DOHH2 (cell line): ENCODE results near the gene CTRB2.
"Not testable (repeated sequence)": the region's sequence is repeated elsewhere in the genome, so short reads cannot be mapped to it uniquely, and the experiment has no call there.

ENCODE experiments used
- H3F3A ChIP-seq: fragments of 200-600 bp; sonication (generic), shearing (Covaris generic); 2 replicates; pipeline ENCODE4 v1.6.0; 2016; ENCODE audit warnings: antibody characterized with exemption, mild to moderate bottlenecking; ENCODE audit not compliant: control insufficient read depth, insufficient read depth
- H3K27ac ChIP-seq: fragments of 200-600 bp; sonication (generic); 2 replicates; pipeline ENCODE4 v1.5.1; 2014; ENCODE audit warnings: low read depth, mild to moderate bottlenecking, low read length, moderate library complexity
- H3K27me3 ChIP-seq: fragments of 200-600 bp; sonication (generic); 2 replicates; pipeline ENCODE4 v1.6.1; 2014; ENCODE audit warnings: mild to moderate bottlenecking, low read length, mixed read lengths; ENCODE audit not compliant: control insufficient read depth
- H3K36me3 ChIP-seq: fragments of 200-600 bp; sonication (generic); 2 replicates; pipeline ENCODE4 v1.6.1; 2014; ENCODE audit warnings: mild to moderate bottlenecking, low read length, moderate library complexity, mixed read lengths; ENCODE audit not compliant: control insufficient read depth
- H3K4me1 ChIP-seq: fragments of 200-600 bp; sonication (generic); 2 replicates; pipeline ENCODE4 v1.6.1; 2014; ENCODE audit warnings: mild to moderate bottlenecking, low read length, mixed read lengths; ENCODE audit not compliant: control insufficient read depth
- H3K4me2 ChIP-seq: fragments of 200-600 bp; sonication (generic); 2 replicates; pipeline ENCODE4 v1.6.0; 2014; ENCODE audit warnings: mild to moderate bottlenecking, low read length, moderate library complexity
- H3K4me3 ChIP-seq: fragments of 200-600 bp; sonication (generic); 2 replicates; pipeline ENCODE4 v1.5.1; 2014; ENCODE audit warnings: mild to moderate bottlenecking, low read length, mixed read lengths
- H3K79me2 ChIP-seq: fragments of 200-600 bp; sonication (generic); 2 replicates; pipeline ENCODE4 v1.6.1; 2014; ENCODE audit warnings: mild to moderate bottlenecking, low read length, mixed read lengths; ENCODE audit not compliant: control insufficient read depth
- H3K9me2 ChIP-seq: fragments of 200-600 bp; sonication (generic); replicated peaks from 2 replicates; pipeline ENCODE4 v1.6.1; 2014; ENCODE audit warnings: mild to moderate bottlenecking, low read length, mixed read lengths; ENCODE audit not compliant: control insufficient read depth
- H3K9me3 ChIP-seq: fragments of 200-600 bp; sonication (generic); 2 replicates; pipeline ENCODE4 v1.6.1; 2014; ENCODE audit warnings: antibody characterized with exemption, low read length, mixed read lengths; ENCODE audit not compliant: control insufficient read depth, insufficient read depth
- H4K20me1 ChIP-seq: fragments of 200-600 bp; sonication (generic); 2 replicates; pipeline ENCODE4 v1.6.0; 2014; ENCODE audit warnings: low read depth, mild to moderate bottlenecking, antibody characterized with exemption, low read length, moderate library complexity; ENCODE audit not compliant: control insufficient read depth, insufficient read depth
- EZH2phosphoT487 ChIP-seq: fragments of 200-600 bp; sonication (generic); IDR thresholded peaks from 2 replicates; pipeline ENCODE4 v1.6.1; 2017; ENCODE audit warnings: borderline replicate concordance, mild to moderate bottlenecking, antibody characterized with exemption, low read length, moderate library complexity, mixed read lengths
- TF ChIP-seq, protein P1 (sequence below): fragments of 200-600 bp; sonication (generic); IDR thresholded peaks from one replicate; pipeline ENCODE4 v1.5.1; 2014; ENCODE audit warnings: antibody characterized with exemption, mild to moderate bottlenecking, low read depth, low read length; ENCODE audit not compliant: poor library complexity, severe bottlenecking

CTRB2 gene

DNA sequence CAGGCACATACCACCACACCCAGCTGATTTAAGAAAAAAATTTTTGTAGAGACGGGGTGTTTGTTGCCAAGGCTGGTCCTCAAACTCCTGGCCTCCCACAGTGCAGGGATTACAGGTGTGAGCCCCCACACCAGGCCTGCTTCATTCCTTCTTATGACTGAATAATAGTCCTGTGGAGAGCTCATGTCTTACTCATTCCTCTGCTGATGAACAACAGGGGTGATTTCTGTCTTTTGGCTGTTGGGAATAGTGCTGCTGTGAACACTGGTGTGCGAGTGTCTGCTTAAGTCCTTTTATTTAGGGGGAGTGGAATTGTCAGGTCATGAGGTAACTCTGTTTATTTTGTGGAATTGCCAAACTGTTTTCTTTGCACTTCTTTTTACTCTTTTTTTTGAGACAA lies 9.2 kb upstream of the CTRB2 start:
- Histone ChIP-seq H3F3A (no peaks in the 10 kb centered on the region), H3K4me2 (no peak overlapping the region), H3K9me2 (no peaks in the 10 kb centered on the region), H3K27me3 (no peaks in the 10 kb centered on the region), H3K27ac (no peak overlapping the region), H3K9me3 (no peaks in the 10 kb centered on the region), H3K4me3 (no peak overlapping the region), H4K20me1 (no peaks in the 10 kb centered on the region), H3K4me1 (no peaks in the 10 kb centered on the region), H3K36me3 (no peaks in the 10 kb centered on the region), H3K79me2 (no peaks in the 10 kb centered on the region)
- no peak for TF ChIP-seq EZH2phosphoT487

DNA sequence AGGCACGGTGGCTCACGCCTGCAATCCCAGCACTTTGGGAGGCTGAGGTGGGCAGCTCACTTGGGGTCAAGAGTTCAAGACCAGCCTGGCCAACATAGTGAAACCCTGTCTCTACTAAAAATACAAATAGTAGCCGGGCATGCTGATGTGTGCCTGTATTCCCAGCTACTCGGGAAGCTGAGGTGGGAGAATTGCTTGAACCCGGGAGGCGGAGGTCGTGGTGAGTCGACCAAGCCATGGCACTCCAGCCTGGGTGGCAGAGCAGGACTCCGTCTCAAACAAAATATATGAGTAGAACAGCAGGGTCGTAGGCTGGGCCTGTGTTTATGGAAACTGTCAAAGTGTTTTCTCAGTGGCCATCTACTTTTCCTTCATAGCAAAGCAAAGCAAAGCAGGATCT lies 4.3 kb upstream of the CTRB2 start:
- not testable (repeated sequence) for H3K9me2 ChIP-seq, H4K20me1 ChIP-seq, H3K4me2 ChIP-seq, H3K27ac ChIP-seq, H3K9me3 ChIP-seq, H3K4me1 ChIP-seq, H3K36me3 ChIP-seq, H3F3A ChIP-seq, H3K79me2 ChIP-seq, H3K27me3 ChIP-seq, H3K4me3 ChIP-seq

DNA sequence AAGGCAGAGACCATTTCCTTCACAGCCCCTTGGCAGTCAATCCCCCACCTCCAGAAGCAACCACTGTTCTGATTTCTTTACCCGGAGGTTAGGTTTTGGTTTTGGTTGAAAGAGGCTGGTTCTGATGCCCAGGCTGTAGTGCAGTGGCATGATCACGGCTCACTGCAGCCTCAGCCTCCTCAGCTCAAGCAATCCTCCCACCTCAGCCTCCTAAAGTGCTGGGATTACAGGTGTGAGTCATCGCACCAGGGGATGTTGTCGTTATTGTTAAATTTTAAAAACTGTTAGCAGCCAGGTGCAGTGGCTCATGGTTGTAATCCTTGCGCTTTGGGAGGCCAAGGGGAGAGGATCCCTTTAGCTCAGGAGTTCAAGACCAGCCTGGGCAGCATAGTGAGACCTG lies 3.0 kb upstream of the CTRB2 start:
- Histone ChIP-seq H3F3A (no peaks in the 10 kb centered on the region), H3K9me2 (no peaks in the 10 kb centered on the region), H3K36me3 (no peaks in the 10 kb centered on the region), H3K79me2 (no peaks in the 10 kb centered on the region), H3K4me1 (no peaks in the 10 kb centered on the region), H3K27ac (no peak overlapping the region), H3K4me3 (no peak overlapping the region), H3K4me2 (no peak overlapping the region), H3K9me3 (no peaks in the 10 kb centered on the region), H4K20me1 (no peaks in the 10 kb centered on the region), H3K27me3 (no peaks in the 10 kb centered on the region)
- no peak for TF ChIP-seq EZH2phosphoT487
- TF ChIP-seq, protein P1, sequence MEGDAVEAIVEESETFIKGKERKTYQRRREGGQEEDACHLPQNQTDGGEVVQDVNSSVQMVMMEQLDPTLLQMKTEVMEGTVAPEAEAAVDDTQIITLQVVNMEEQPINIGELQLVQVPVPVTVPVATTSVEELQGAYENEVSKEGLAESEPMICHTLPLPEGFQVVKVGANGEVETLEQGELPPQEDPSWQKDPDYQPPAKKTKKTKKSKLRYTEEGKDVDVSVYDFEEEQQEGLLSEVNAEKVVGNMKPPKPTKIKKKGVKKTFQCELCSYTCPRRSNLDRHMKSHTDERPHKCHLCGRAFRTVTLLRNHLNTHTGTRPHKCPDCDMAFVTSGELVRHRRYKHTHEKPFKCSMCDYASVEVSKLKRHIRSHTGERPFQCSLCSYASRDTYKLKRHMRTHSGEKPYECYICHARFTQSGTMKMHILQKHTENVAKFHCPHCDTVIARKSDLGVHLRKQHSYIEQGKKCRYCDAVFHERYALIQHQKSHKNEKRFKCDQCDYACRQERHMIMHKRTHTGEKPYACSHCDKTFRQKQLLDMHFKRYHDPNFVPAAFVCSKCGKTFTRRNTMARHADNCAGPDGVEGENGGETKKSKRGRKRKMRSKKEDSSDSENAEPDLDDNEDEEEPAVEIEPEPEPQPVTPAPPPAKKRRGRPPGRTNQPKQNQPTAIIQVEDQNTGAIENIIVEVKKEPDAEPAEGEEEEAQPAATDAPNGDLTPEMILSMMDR, result no peak

DNA sequence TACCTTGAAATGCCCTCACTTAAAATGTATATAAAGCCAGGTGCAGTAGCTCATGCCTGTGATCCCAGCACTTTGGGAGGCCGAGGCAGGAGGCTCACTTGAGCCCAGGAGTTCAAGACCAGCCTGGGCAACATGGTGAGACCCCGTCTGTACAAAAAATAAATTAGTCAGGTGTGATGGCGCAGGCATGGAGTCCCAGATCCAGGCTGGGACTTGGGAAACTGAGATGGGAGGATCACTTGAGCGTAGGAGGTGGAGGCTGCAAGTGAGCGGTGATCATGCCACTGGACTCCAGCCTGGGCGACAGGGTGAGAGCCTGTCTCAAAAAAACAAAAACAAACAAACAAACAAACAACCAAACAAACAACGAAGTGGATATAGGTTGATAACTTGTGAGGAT lies 2.6 kb upstream of the CTRB2 start:
- H3F3A ChIP-seq, H3K36me3 ChIP-seq, H3K27ac ChIP-seq: not testable (repeated sequence)

GRCh38 chr16:75208861-75209505 lies 2.0 kb upstream of the CTRB2 start:
- Histone ChIP-seq H3K36me3 (no peaks in the 10 kb centered on the region), H3K79me2 (no peaks in the 10 kb centered on the region), H3K4me2 (no peak overlapping the region), H3K27ac (no peak overlapping the region), H3K4me1 (no peaks in the 10 kb centered on the region), H3K9me3 (no peaks in the 10 kb centered on the region), H3K27me3 (no peaks in the 10 kb centered on the region), H3K4me3 (no peak overlapping the region), H3K9me2 (no peaks in the 10 kb centered on the region), H4K20me1 (no peaks in the 10 kb centered on the region), H3F3A (no peaks in the 10 kb centered on the region)
- TF ChIP-seq, protein P1, result no peak
- TF ChIP-seq EZH2phosphoT487, result no peak

More for the DNA sequence above, 2.6 kb upstream of the CTRB2 start:
- not testable (repeated sequence) for H3K4me2 ChIP-seq, H4K20me1 ChIP-seq, H3K4me3 ChIP-seq, H3K9me3 ChIP-seq, H3K79me2 ChIP-seq, H3K9me2 ChIP-seq, H3K4me1 ChIP-seq, H3K27me3 ChIP-seq
